Astrocyte (in vitro differentiated cells and primary cell): Measurements from ENCODE around the gene LRRC74A. TPM values are rescaled to one million over a fixed set of nuclear protein-coding genes. Genes with fewer than 3 reads are reported as not detected.
A peak's percentile ranks its signal among the peaks of the same experiment; 100 is the strongest.

Experiments used
- DNase-seq: peaks from one replicate; pipeline ENCODE4 v3.0.0-alpha.2; 2010; ENCODE audit warnings: low read depth
- FAIRE-seq: peaks from 2 replicates; lab custom pipeline; 2011; peaks lifted over from hg19 to GRCh38; lab: Jason Lieb, UNC
- H2AFZ ChIP-seq: 2 replicates; pipeline ENCODE4 v1.6.0; 2012; ENCODE audit warnings: low read depth, low read length, inconsistent platforms
- H3K27ac ChIP-seq: 2 replicates; pipeline ENCODE4 v1.5.1; 2011; ENCODE audit warnings: low read depth, low read length, inconsistent platforms
- H3K27me3 ChIP-seq: 2 replicates; pipeline ENCODE4 v1.6.0; 2011; ENCODE audit warnings: low read length, inconsistent platforms; ENCODE audit not compliant: insufficient read depth
- H3K36me3 ChIP-seq: 2 replicates; pipeline ENCODE4 v1.5.1; 2011; ENCODE audit warnings: low read length, inconsistent platforms; ENCODE audit not compliant: insufficient read depth
- H3K4me1 ChIP-seq: 2 replicates; pipeline ENCODE4 v1.5.1; 2011; ENCODE audit warnings: low read length, inconsistent platforms; ENCODE audit not compliant: insufficient read depth
- H3K4me2 ChIP-seq: 2 replicates; pipeline ENCODE4 v1.6.0; 2012; ENCODE audit warnings: low read length, inconsistent platforms
- H3K4me3 ChIP-seq: 2 replicates; pipeline ENCODE4 v1.5.1; 2011; ENCODE audit warnings: low read depth, mild to moderate bottlenecking, low read length, inconsistent platforms; ENCODE audit not compliant: insufficient read depth
- H3K79me2 ChIP-seq: 2 replicates; pipeline ENCODE4 v1.6.0; 2012; ENCODE audit warnings: mild to moderate bottlenecking, low read length, inconsistent platforms; ENCODE audit not compliant: insufficient read depth
- H3K9ac ChIP-seq: 2 replicates; pipeline ENCODE4 v1.6.0; 2012; ENCODE audit warnings: mild to moderate bottlenecking, low read length, inconsistent platforms
- H3K9me3 ChIP-seq: 2 replicates; pipeline ENCODE4 v1.5.1; 2012; ENCODE audit warnings: low read depth, mild to moderate bottlenecking, low read length, inconsistent platforms; ENCODE audit not compliant: insufficient read depth
- H4K20me1 ChIP-seq: 2 replicates; pipeline ENCODE4 v1.6.0; 2012; ENCODE audit warnings: low read length, inconsistent platforms; ENCODE audit not compliant: insufficient read depth
- H3K27ac Mint-ChIP-seq: one replicate; pipeline ENCODE4 v1.8.0; 2021; ENCODE audit warnings: mild to moderate bottlenecking, mixed read lengths; ENCODE audit not compliant: unreplicated experiment
- H3K27me3 Mint-ChIP-seq: one replicate; pipeline ENCODE4 v1.8.0; 2021; ENCODE audit warnings: low read depth, mixed read lengths; ENCODE audit not compliant: unreplicated experiment
- H3K36me3 Mint-ChIP-seq: one replicate; pipeline ENCODE4 v1.8.0; 2021; ENCODE audit warnings: low read depth, mixed read lengths; ENCODE audit not compliant: unreplicated experiment
- H3K4me1 Mint-ChIP-seq: one replicate; pipeline ENCODE4 v1.8.0; 2021; ENCODE audit warnings: low read depth, mixed read lengths; ENCODE audit not compliant: unreplicated experiment
- H3K4me3 Mint-ChIP-seq: one replicate; pipeline ENCODE4 v1.8.0; 2021; ENCODE audit warnings: mild to moderate bottlenecking, moderate library complexity, mixed read lengths; ENCODE audit not compliant: unreplicated experiment
- H3K9me3 Mint-ChIP-seq: one replicate; pipeline ENCODE4 v1.8.0; 2021; ENCODE audit warnings: mild to moderate bottlenecking, mixed read lengths; ENCODE audit not compliant: unreplicated experiment
- CTCF ChIP-seq: IDR thresholded peaks from 2 replicates; pipeline ENCODE4 v1.5.1; 2011; ENCODE audit warnings: low read depth, mild to moderate bottlenecking, inconsistent platforms, low read length, moderate library complexity; ENCODE audit not compliant: insufficient read depth
- EZH2 ChIP-seq: IDR thresholded peaks from 2 replicates; pipeline ENCODE4 v1.6.1; 2012; ENCODE audit warnings: mild to moderate bottlenecking, low read length, inconsistent platforms; ENCODE audit not compliant: insufficient read depth
- total RNA-seq: library from RNA; stranded (reverse); gene quantifications from 2 replicates; pipeline ENCODE4 v1.2.1, GENCODE V29; 2021

Gene LRRC74A
- total RNA-seq, 1 donor from 2014 or later, result not detected

DNA sequence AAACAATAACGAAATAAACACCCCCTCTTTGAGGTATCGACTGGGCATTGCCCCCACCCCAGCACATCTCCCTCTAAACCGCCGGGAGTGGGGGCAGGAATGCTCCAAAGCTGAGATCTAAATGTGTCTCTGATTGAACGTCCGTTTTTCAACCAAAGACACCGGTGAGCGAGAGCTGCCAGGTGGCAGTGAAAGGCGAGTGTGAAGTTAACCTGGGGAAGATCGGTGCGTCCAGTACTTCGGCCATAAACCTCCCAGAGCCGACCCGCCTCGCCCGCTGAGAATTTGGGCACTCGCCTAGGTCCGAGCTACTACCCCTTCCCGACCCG lies 14.2 kb upstream of the LRRC74A start:
- peaks cover 19% of the 10 kb centered on the region for H3K4me1 ChIP-seq
- H3K9ac ChIP-seq, result peak overlapping the region; percentile 86
- no peak for DNase-seq
- H3K36me3 ChIP-seq, result no peaks in the 10 kb centered on the region
- H3K9me3 ChIP-seq, result no peaks in the 10 kb centered on the region
- peaks cover 7% of the 10 kb centered on the region for H3K27me3 ChIP-seq
- Mint-ChIP-seq H3K27ac (peak overlapping the region; percentile 92), H3K27me3 (no peaks in the 10 kb centered on the region), H3K4me1 (peaks cover 12% of the 10 kb centered on the region), H3K4me3 (peak overlapping the region; percentile 88), H3K36me3 (peaks cover 13% of the 10 kb centered on the region), H3K9me3 (no peaks in the 10 kb centered on the region)
- peaks cover 9% of the 10 kb centered on the region for H3K79me2 ChIP-seq
- FAIRE-seq, result no peak
- H2AFZ ChIP-seq, result peak overlapping the region; percentile 90
- H4K20me1 ChIP-seq, result peaks cover 6% of the 10 kb centered on the region
- peak overlapping the region; percentile 79 for H3K4me3 ChIP-seq
- H3K4me2 ChIP-seq, result peak overlapping the region; percentile 98
- TF ChIP-seq EZH2 (no peak), CTCF (no peak)
- peak overlapping the region; percentile 10 for H3K27ac ChIP-seq

DNA sequence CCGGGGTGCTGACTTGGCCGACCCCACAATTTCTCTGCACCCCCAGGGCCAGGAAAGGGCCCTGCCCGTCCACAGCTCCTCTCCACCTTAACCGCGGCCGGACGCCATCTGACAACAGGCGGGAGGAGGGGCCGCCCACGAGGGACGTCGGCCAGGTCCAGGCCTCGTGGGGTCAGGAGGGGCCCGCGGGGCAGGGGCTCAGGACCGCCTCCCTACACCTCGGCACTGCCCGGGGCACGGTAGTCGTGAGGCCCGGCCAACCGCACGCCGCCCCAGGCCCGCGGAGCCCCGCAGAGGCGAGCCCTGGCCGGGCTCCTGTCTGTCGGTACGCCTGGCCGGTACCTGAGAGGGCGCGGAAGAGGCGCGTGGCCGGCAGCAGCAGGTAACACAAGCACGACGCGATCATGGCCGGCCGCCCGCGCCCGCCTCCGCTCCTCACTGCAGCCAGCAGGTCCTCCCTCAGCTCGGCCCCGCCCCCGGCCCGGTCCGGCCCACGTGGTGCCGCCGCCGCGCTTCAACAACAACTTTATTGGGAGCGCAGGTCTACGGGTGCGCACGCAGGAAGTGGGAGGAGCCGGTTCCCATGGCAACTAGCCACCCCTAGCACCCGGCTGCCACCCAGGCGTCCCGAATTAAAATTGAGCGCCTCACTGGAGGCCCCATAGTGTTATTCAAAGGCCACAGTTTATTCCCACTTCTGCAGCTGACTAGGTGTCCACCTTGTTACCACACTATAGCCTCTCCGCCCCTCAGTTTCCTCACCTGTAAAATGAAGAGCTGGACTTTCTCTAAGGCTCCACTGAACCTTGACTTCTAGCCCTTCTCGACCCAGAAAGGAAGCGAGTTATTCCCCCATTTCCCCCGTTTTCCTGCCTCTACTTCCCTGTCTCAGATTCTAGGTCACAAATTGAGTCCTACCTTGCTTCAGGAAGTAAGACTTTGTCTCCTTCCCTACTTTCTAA lies 13.5 kb upstream of the LRRC74A start, which contains the start of gene ANGEL1:
ANGEL1 (minus strand) TSS at position 461 of the 962 bp plus-strand sequence; CDS start at position 406, 55 bp downstream.
- FAIRE-seq (no peak), DNase-seq (peak; percentile 82)
- H3K9me3 ChIP-seq, result no peaks in the 10 kb centered on the region
- peak within 1 kb of the TSS; percentile 86 for H3K9ac ChIP-seq
- H3K4me3 ChIP-seq, result peak within 1 kb of the TSS; percentile 79
- peaks cover 9% of the 10 kb centered on the region for H3K79me2 ChIP-seq
- Mint-ChIP-seq H3K4me1 (peaks cover 12% of the 10 kb centered on the region), H3K27ac (peak within 1 kb of the TSS; percentile 92), H3K4me3 (peak within 1 kb of the TSS; percentile 88), H3K36me3 (peaks cover 7% of the 10 kb centered on the region), H3K27me3 (no peaks in the 10 kb centered on the region), H3K9me3 (no peaks in the 10 kb centered on the region)
- peaks cover 12% of the 10 kb centered on the region for H3K27me3 ChIP-seq
- no peak for TF ChIP-seq CTCF
- TF ChIP-seq EZH2, result no peak
- peaks cover 19% of the 10 kb centered on the region for H3K4me1 ChIP-seq
- H2AFZ ChIP-seq, result peak within 1 kb of the TSS; percentile 90
- H3K4me2 ChIP-seq, result peak within 1 kb of the TSS; percentile 98
- no peaks in the 10 kb centered on the region for H3K36me3 ChIP-seq
- H4K20me1 ChIP-seq, result peaks cover 6% of the 10 kb centered on the region
- H3K27ac ChIP-seq, result peak within 1 kb of the TSS; percentile 10
